Esophagus muscularis mucosa (tissue), 4 donors: ENCODE data around the gene CSPG4. TPM values are rescaled to one million over a fixed set of nuclear protein-coding genes. Genes with fewer than 3 reads are reported as not detected.
"Not testable (repeated sequence)": the region's sequence is repeated elsewhere in the genome, so short reads cannot be mapped to it uniquely, and the experiment has no call there.

Experiments
- DNase-seq: peaks from one replicate; pipeline ENCODE4 v3.0.0-alpha.2; 2017; ENCODE audit errors: extremely low spot score
- H3K27ac ChIP-seq, 4 donors: fragments of 200-600 bp; sonication (generic); replicated peaks in 1 of 4; 1 replicate in 3 of 4; 2 replicates in 1 of 4; pipeline ENCODE4 v1.5.1; 2016 to 2019; ENCODE audit warnings: mild to moderate bottlenecking in 1 of 4
- H3K27me3 ChIP-seq, 4 donors: fragments of 200-600 bp; sonication (generic); one replicate each; pipeline versions ENCODE4 v1.5.1 to v1.6.0; 2016 to 2019
- H3K36me3 ChIP-seq, 4 donors: fragments of 200-600 bp; sonication (generic); one replicate each; pipeline ENCODE4 v1.5.1; 2016 to 2019
- H3K4me1 ChIP-seq, 4 donors: fragments of 200-600 bp; sonication (generic); one replicate each; pipeline ENCODE4 v1.5.1; 2016 to 2019
- H3K4me3 ChIP-seq, 4 donors: fragments of 200-600 bp; sonication (generic); 1 replicate in 2 of 4; 2 replicates in 2 of 4; pipeline ENCODE4 v1.5.1; 2016 to 2019; ENCODE audit warnings: mild to moderate bottlenecking in 4 of 4, moderate library complexity in 1 of 4
- H3K9me3 ChIP-seq, 4 donors: fragments of 200-600 bp; sonication (generic); 1 replicate in 3 of 4; 2 replicates in 1 of 4; pipeline ENCODE4 v1.5.1; 2016 to 2019
- CTCF ChIP-seq, 3 experiments: fragments of 200-600 bp in 2 of 3; fragments of 450-650 bp in 1 of 3; sonication (generic) in 2 of 3; IDR thresholded peaks; one replicate each; pipeline ENCODE4 v1.5.1; 2017 to 2019; ENCODE audit warnings: antibody characterized with exemption in 3 of 3, mild to moderate bottlenecking in 2 of 3, moderate library complexity in 1 of 3
- EP300 ChIP-seq: sonication (generic); formaldehyde crosslinking; IDR thresholded peaks from one replicate; pipeline ENCODE4 v1.6.1; 2017; ENCODE audit warnings: antibody characterized with exemption
- POLR2A ChIP-seq: fragments of 450-650 bp; IDR thresholded peaks from one replicate; pipeline ENCODE4 v1.6.1; 2017; ENCODE audit warnings: antibody characterized with exemption, moderate library complexity, mild to moderate bottlenecking, low read depth
- POLR2AphosphoS5 ChIP-seq, 2 donors: sonication (generic); formaldehyde crosslinking; IDR thresholded peaks; one replicate each; pipeline ENCODE4 v1.6.1; 2017; ENCODE audit warnings: antibody characterized with exemption in 2 of 2
- WGBS: methylation state at CpG from one replicate; pipeline ENCODE4 v1.1.5; 2018; 5-methylcytosine and 5-hydroxymethylcytosine counted together
- intact Hi-C: fragments of 100-400 bp; cut with DNase I; formaldehyde crosslinking; loops from one replicate; pipeline ENCODE4 v1.15.1; 2023
- total RNA-seq, 4 donors: library from RNA; depleted of rRNA; stranded (reverse); fragments of >200 nt; gene quantifications; one replicate each; pipeline versions ENCODE4 v1.1.0 to v1.2.1, GENCODE V29; 2016

CSPG4 gene
- total RNA-seq, 4 donors from 2014 or later, result 133 to 386 (median 182) TPM

GRCh38 chr15:75731248-75732151 lies 18.9 kb upstream of the CSPG4 start:
- no peaks in the 10 kb centered on the region for H3K27me3 ChIP-seq
- H3K27ac ChIP-seq, result peak overlapping the region; percentile 29 to 63 (median 52)
- H3K4me1 ChIP-seq, result peaks cover 17 to 35% (median 29%) of the 10 kb centered on the region in 4 donors
- WGBS, result 32% methylated on average over 26 of the region's 28 CpGs
- intact Hi-C loops, result loop anchor here (2.0 kb wide), 1 partner anchor 47 kb away; no protein-coding TSS in a partner anchor
- no peaks in the 10 kb centered on the region for H3K9me3 ChIP-seq
- DNase-seq, result no peak
- H3K36me3 ChIP-seq, result no peaks in the 10 kb centered on the region
- H3K4me3 ChIP-seq, result peak overlapping the region in 1 of 4 donors; percentile 8
- TF ChIP-seq POLR2AphosphoS5 (IDR thresholded peaks at IDR 0.05) (no peak), POLR2A (no peak), EP300 (no peak), CTCF (IDR thresholded peaks at IDR 0.05) (no peak)

DNA sequence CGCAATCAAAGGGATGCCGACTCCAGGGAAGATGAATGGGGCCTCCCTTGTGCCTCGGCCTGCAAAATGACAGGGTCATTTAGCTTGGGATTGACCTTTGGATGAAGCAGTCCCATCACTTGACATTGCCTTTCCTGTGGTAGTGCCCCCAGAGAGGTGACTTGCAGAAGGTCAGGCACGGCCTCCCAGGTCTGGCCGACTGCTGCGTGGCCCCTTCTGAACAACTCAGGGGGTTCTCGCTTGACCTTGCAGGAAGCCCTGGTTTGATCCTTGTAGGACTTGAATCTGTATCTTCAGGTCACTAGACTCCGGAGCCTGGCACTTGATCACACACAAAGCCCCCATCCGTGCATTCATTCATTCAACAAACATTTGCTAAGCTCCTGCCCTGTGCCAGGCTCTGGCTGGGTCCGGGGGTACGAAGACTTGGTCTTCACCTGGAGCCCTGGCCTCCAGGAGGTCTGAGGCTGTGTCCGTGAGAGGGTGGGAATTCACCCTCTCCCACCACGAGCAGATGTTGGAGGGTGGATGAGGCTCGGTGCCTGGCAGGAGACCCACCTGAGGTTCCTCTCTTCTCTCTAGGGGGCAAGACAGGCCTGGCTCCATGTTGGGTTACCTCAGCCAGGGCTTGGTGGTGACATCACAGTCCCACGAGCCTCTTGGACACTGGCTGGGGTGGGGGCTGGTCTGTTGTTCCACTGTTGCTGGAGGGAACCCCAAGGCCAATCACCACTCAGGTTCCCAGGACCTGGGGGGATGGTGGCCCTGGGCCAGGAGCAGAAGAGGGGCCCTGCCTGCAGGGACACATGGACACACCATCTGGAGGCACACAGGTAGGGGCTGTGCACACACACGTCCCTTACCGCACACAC lies 18.0 kb upstream of the CSPG4 start:
- WGBS, result 89% methylated on average over 12 of the region's 17 CpGs
- H3K4me1 ChIP-seq, result peaks cover 20 to 32% (median 26%) of the 10 kb centered on the region in 4 donors
- H3K4me3 ChIP-seq, H3K36me3 ChIP-seq, H3K27ac ChIP-seq, DNase-seq, intact Hi-C loops, H3K9me3 ChIP-seq, H3K27me3 ChIP-seq: not testable (repeated sequence)

DNA sequence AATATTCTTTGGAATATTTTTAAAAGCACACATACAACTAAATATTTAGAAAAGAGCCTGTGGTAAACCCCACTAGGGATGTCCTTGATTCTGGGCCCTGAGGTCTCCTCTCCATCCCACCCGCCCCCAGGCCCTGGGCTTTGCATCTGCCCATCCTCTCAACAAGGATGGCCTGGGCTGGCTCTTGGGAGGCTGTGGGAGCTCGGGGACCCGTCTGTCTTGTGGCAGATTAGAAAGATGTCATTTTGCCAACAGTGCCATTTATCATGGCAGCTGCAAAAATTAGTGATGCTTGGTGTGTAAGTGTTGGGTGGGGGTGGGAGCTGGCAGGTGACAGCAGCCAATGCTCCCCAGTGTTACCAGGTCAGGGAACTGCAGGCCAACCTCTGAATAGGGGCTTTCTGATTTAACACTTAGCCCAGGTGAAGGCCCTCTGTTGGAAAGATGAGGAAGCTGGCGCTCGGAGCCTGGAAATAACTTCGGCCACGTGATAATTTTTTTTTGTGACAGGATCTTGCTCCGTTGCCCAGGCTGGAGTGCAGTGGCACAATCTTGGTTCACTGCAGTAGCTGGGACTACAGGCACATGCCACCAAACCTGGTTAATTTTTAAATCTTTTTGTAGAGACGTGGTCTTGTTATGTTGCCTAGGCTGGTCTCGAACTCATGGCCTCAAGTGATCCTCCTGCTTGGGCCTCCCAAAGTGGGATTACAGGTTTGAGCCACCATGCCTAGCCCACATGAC lies 16.9 kb upstream of the CSPG4 start:
- no peak for DNase-seq
- Histone ChIP-seq H3K36me3 (no peaks in the 10 kb centered on the region), H3K27ac (no peak overlapping the region), H3K9me3 (no peaks in the 10 kb centered on the region), H3K4me3 (no peak overlapping the region), H3K27me3 (no peaks in the 10 kb centered on the region), H3K4me1 (peaks cover 23 to 42% (median 35%) of the 10 kb centered on the region in 4 donors)
- TF ChIP-seq POLR2A (no peak), CTCF (IDR thresholded peaks at IDR 0.05) (no peak), POLR2AphosphoS5 (IDR thresholded peaks at IDR 0.05) (no peak), EP300 (no peak)
- intact Hi-C loops, result loop anchor here (5.0 kb wide), 1 partner anchor 73 kb away; no protein-coding TSS in a partner anchor
- WGBS, result 81% methylated on average over 10 of the region's 10 CpGs

- no peak for DNase-seq
- Histone ChIP-seq H3K27ac (no peak overlapping the region), H3K27me3 (no peaks in the 10 kb centered on the region), H3K9me3 (no peaks in the 10 kb centered on the region), H3K4me3 (no peak overlapping the region), H3K36me3 (no peaks in the 10 kb centered on the region), H3K4me1 (peaks cover 34 to 45% (median 43%) of the 10 kb centered on the region in 4 donors)
- intact Hi-C loops, result loop anchor here (5.0 kb wide), 1 partner anchor 74 kb away; no protein-coding TSS in a partner anchor
- peak; percentile 34 to 58 (median 52) for TF ChIP-seq CTCF (IDR thresholded peaks at IDR 0.05)
- no peak for TF ChIP-seq POLR2AphosphoS5 (IDR thresholded peaks at IDR 0.05)
- TF ChIP-seq POLR2A, result no peak
- no peak for TF ChIP-seq EP300
- 59% methylated on average over 10 of the region's 17 CpGs for WGBS
Measured at GRCh38 chr15:75727851-75728715, 15.4 kb upstream of the CSPG4 start.
